HepG2 (cell line): ENCODE results near the gene LAMC1. TPM values are rescaled to one million over a fixed set of nuclear protein-coding genes. Genes with fewer than 3 reads are reported as not detected.

Experiments
- ATAC-seq: fragments of 200-7000 bp; cut with Tn5 transposase; 3 replicates; pipeline ENCODE4 v1.9.1; 2020; ENCODE audit warnings: mild to moderate bottlenecking, moderate library complexity
- BruUV-seq: library from RNA; stranded (reverse); fragments of 400-500 nt; replicated peaks from 2 replicates; lab custom pipeline; 2021; lab: Mats Ljungman, UMichigan
- CTCF ChIA-PET: fragments of 300-600 bp; formaldehyde crosslinking; extraction: SDS; loops from one replicate; lab custom pipeline; 2021; ENCODE audit warnings: low total read pairs, inconsistent platforms, low intra/inter-chr PET ratio; lab: Yijun Ruan, JAX
- POLR2A ChIA-PET: fragments of 350-600 bp; sonication (Branson Sonifier 250); formaldehyde crosslinking; loops from one replicate; lab custom pipeline; 2020; ENCODE audit warnings: antibody characterized with exemption, inconsistent platforms; lab: Yijun Ruan, JAX
- DNase-seq: peaks from one replicate; pipeline ENCODE4 v3.0.0-alpha.2; 2015; ENCODE audit warnings: low spot score
- FAIRE-seq: peaks from 3 replicates; lab custom pipeline; 2011; peaks lifted over from hg19 to GRCh38; lab: Jason Lieb, UNC
- H2AFZ ChIP-seq: one replicate; pipeline ENCODE4 v1.6.1; 2011; ENCODE audit warnings: low read length, inconsistent platforms
- H3K27ac ChIP-seq: fragments of 300-600 bp; 3 replicates; pipeline ENCODE4 v1.8.0; 2011; ENCODE audit warnings: mixed run types, mild to moderate bottlenecking, mixed read lengths, low read length, inconsistent platforms; ENCODE audit not compliant: insufficient read depth; ENCODE audit errors: extremely low read length
- H3K27me3 ChIP-seq, 2 experiments: fragments of 200-600 bp in 1 of 2; 2 replicates in 1 of 2; 3 replicates in 1 of 2; pipeline versions ENCODE4 v1.6.0 to v1.8.0; 2011; ENCODE audit warnings: low read length in 2 of 2, mild to moderate bottlenecking in 2 of 2, moderate library complexity in 2 of 2, inconsistent platforms in 1 of 2; ENCODE audit not compliant: insufficient read depth in 2 of 2, control insufficient read depth in 1 of 2
- H3K36me3 ChIP-seq, 2 experiments: fragments of 200-600 bp in 1 of 2; replicated peaks in 1 of 2; 2 replicates in 1 of 2; 3 replicates in 1 of 2; pipeline versions ENCODE4 v1.5.1 to v1.8.0; 2011; ENCODE audit warnings: low read length in 2 of 2, inconsistent platforms in 1 of 2; ENCODE audit not compliant: insufficient read depth in 2 of 2, control insufficient read depth in 1 of 2
- H3K4me1 ChIP-seq: 2 replicates; pipeline ENCODE4 v1.5.1; 2012; ENCODE audit warnings: low read length, inconsistent platforms; ENCODE audit not compliant: insufficient read depth
- H3K4me2 ChIP-seq: 2 replicates; pipeline ENCODE4 v1.6.0; 2011; ENCODE audit warnings: low read depth, low read length, inconsistent platforms
- H3K4me3 ChIP-seq, 3 experiments: fragments of 200-600 bp in 1 of 3; sonication (generic), shearing (Covaris generic) in 1 of 3; replicated peaks in 1 of 3; 2 replicates each; pipeline ENCODE4 v1.5.1; 2011 to 2016; ENCODE audit warnings: low read length in 3 of 3, inconsistent platforms in 2 of 3, low read depth in 2 of 3, mild to moderate bottlenecking in 2 of 3, control low read depth in 1 of 3, mixed read lengths in 1 of 3; ENCODE audit not compliant: insufficient read depth in 1 of 3
- H3K79me2 ChIP-seq: one replicate; pipeline ENCODE4 v1.6.1; 2011; ENCODE audit warnings: low read length, inconsistent platforms; ENCODE audit not compliant: insufficient read depth
- H3K9ac ChIP-seq: 2 replicates; pipeline ENCODE4 v1.6.0; 2011; ENCODE audit warnings: mild to moderate bottlenecking, low read depth, low read length, inconsistent platforms; ENCODE audit not compliant: insufficient read depth
- H3K9me3 ChIP-seq: 2 replicates; pipeline ENCODE4 v1.5.1; 2012; ENCODE audit warnings: mild to moderate bottlenecking, low read length
- H4K20me1 ChIP-seq: 2 replicates; pipeline ENCODE4 v1.6.0; 2011; ENCODE audit warnings: inconsistent platforms, mild to moderate bottlenecking, low read length, moderate library complexity; ENCODE audit not compliant: insufficient read depth
- AHR ChIP-seq: IDR thresholded peaks from 2 replicates; pipeline ENCODE4 v1.6.1; 2018; ENCODE audit warnings: missing genetic modification reagents, missing compliant biosample characterization
- ARNT ChIP-seq: fragments of 450-650 bp; IDR thresholded peaks from 2 replicates; pipeline ENCODE4 v1.6.1; 2017
- GPBP1L1 ChIP-seq: sonication (generic); formaldehyde crosslinking; IDR thresholded peaks from 2 replicates; pipeline ENCODE4 v1.5.0; 2020; ENCODE audit warnings: mild to moderate bottlenecking, missing genetic modification reagents
- IRF1 ChIP-seq: sonication (generic); formaldehyde crosslinking; IDR thresholded peaks from 2 replicates; pipeline ENCODE4 v1.4.0; 2020; ENCODE audit warnings: low read depth, mild to moderate bottlenecking, missing genetic modification reagents
- NAIF1 ChIP-seq: sonication (generic); formaldehyde crosslinking; IDR thresholded peaks from 2 replicates; pipeline ENCODE4 v1.5.0; 2020; ENCODE audit warnings: mild to moderate bottlenecking, missing genetic modification reagents, borderline replicate concordance
- NR2F6 ChIP-seq, 2 experiments: IDR thresholded peaks; 2 replicates each; pipeline ENCODE4 v1.6.1; 2016; ENCODE audit warnings: antibody characterized with exemption in 1 of 2, mild to moderate bottlenecking in 1 of 2
- RAD51 ChIP-seq: fragments of 450-650 bp; IDR thresholded peaks from 2 replicates; pipeline ENCODE4 v1.6.1; 2016; ENCODE audit warnings: borderline replicate concordance
- SP4 ChIP-seq: sonication (generic); formaldehyde crosslinking; IDR thresholded peaks from 2 replicates; pipeline ENCODE4 v1.8.1; 2023; ENCODE audit warnings: mild to moderate bottlenecking, missing genetic modification reagents
- THAP8 ChIP-seq: sonication (generic); formaldehyde crosslinking; IDR thresholded peaks from 2 replicates; pipeline ENCODE4 v1.5.1; 2020; ENCODE audit warnings: missing genetic modification reagents, mild to moderate bottlenecking, borderline replicate concordance
- TSC22D2 ChIP-seq: sonication (generic); formaldehyde crosslinking; IDR thresholded peaks from 2 replicates; pipeline ENCODE4 v1.5.1; 2020; ENCODE audit warnings: missing genetic modification reagents, mild to moderate bottlenecking, borderline replicate concordance
- ZBTB25 ChIP-seq: IDR thresholded peaks from 2 replicates; pipeline ENCODE4 v1.6.1; 2018; ENCODE audit warnings: missing genetic modification reagents
- ZBTB38 ChIP-seq: sonication (generic); formaldehyde crosslinking; IDR thresholded peaks from 2 replicates; pipeline ENCODE4 v1.5.1; 2020; ENCODE audit warnings: mild to moderate bottlenecking, missing genetic modification reagents
- ZKSCAN1 ChIP-seq: fragments of 150-350 bp; IDR thresholded peaks from 2 replicates; pipeline ENCODE4 v1.6.1; 2014; ENCODE audit warnings: low read length
- ZMYM4 ChIP-seq: sonication (generic); formaldehyde crosslinking; IDR thresholded peaks from 2 replicates; pipeline ENCODE4 v1.8.1; 2023; ENCODE audit warnings: mild to moderate bottlenecking, missing genetic modification reagents
- ZNF296 ChIP-seq: sonication (generic); formaldehyde crosslinking; conservative IDR thresholded peaks from 2 replicates; pipeline ENCODE4 v1.5.0; 2020; ENCODE audit warnings: mild to moderate bottlenecking, missing genetic modification reagents
- ZNF562 ChIP-seq: sonication (generic); formaldehyde crosslinking; IDR thresholded peaks from 2 replicates; pipeline ENCODE4 v1.8.0; 2022; ENCODE audit warnings: missing genetic modification reagents, borderline replicate concordance
- ZNF563 ChIP-seq: sonication (generic); formaldehyde crosslinking; IDR thresholded peaks from 2 replicates; pipeline ENCODE4 v1.8.0; 2022; ENCODE audit warnings: mild to moderate bottlenecking, moderate library complexity, missing genetic modification reagents
- ZNF775 ChIP-seq: sonication (generic); formaldehyde crosslinking; IDR thresholded peaks from 2 replicates; pipeline ENCODE4 v1.4.0; 2020; ENCODE audit warnings: missing genetic modification reagents, mild to moderate bottlenecking, moderate library complexity, borderline replicate concordance
- ZNF781 ChIP-seq: sonication (generic); formaldehyde crosslinking; IDR thresholded peaks from 2 replicates; pipeline ENCODE4 v1.5.1; 2020; ENCODE audit warnings: borderline replicate concordance, mild to moderate bottlenecking, missing genetic modification reagents; ENCODE audit errors: not compliant biosample characterization
- ZNF816 ChIP-seq: sonication (generic); formaldehyde crosslinking; IDR thresholded peaks from 2 replicates; pipeline ENCODE4 v1.8.0; 2022; ENCODE audit warnings: missing genetic modification reagents, mild to moderate bottlenecking, borderline replicate concordance
- WGBS: methylation state at CpG from one replicate; pipeline ENCODE4 v1.1.6; 2017; ENCODE audit warnings: low lambda C conversion rate; 5-methylcytosine and 5-hydroxymethylcytosine counted together
- in situ Hi-C: cut with HindIII; loops from 2 replicates; pipeline ENCODE4 v1.10.0; 2017; ENCODE audit warnings: low pct_unique_long_range_greater_than_20kb; ENCODE audit not compliant: extremely low pct_ligation_motif_present
- intact Hi-C: fragments of 100-400 bp; cut with micrococcal nuclease; formaldehyde crosslinking; loops from one replicate; pipeline ENCODE4 v1.10.0; 2022; ENCODE audit not compliant: unreplicated experiment
- polyA plus RNA-seq, 8 experiments: library from polyadenylated mRNA; depleted of rRNA in 3 of 8; stranded (reverse) in 7 of 8; unstranded in 1 of 8; fragments of >200 nt; fragmentation: Illumina TruSeq in 4 of 8; extraction: Trizol in 4 of 8; gene quantifications; 2 replicates each; pipeline versions ENCODE4 v1.2.1 to v1.2.3, GENCODE V29; 2011 to 2016; ENCODE audit warnings: low read depth in 4 of 8, missing spikeins in 1 of 8, mixed read lengths in 1 of 8; ENCODE audit not compliant: insufficient read depth in 1 of 8
- total RNA-seq, 5 experiments: library from RNA; depleted of rRNA; stranded (reverse); fragments of >200 nt; fragmentation: Illumina TruSeq; extraction: Trizol; gene quantifications; 2 replicates each; pipeline ENCODE4 v1.2.3, GENCODE V29; 2016; ENCODE audit warnings: low read depth in 1 of 5

The LAMC1 gene
- total and polyA plus RNA-seq, 2 of the 13 experiments (the other 11 are each of a cell fraction or from before 2014, with no cell fraction given), result 58.5 to 137 TPM

- TF ChIP-seq ZBTB25 (CRISPR knock-in tag) (no peak), GPBP1L1 (no peak)
Measured at GRCh38 chr1:183103147-183103546, 79.9 kb downstream of the LAMC1 start (continued).

- peaks cover 14 to 33% of the 10 kb centered on the region in 2 experiments; a peak in 4 of 5 replicates for H3K36me3 ChIP-seq
- no peak overlapping the region for H3K27ac ChIP-seq
Measured at GRCh38 chr1:183103577-183103976, 80.4 kb downstream of the LAMC1 start.

More at GRCh38 chr1:183103577-183103976, 80.4 kb downstream of the LAMC1 start:
- 94% methylated on average over 4 of the region's 4 CpGs for WGBS
- Histone ChIP-seq H3K79me2 (peaks cover 19% of the 10 kb centered on the region), H3K4me1 (peaks cover 22% of the 10 kb centered on the region), H3K4me2 (no peak overlapping the region), H2AFZ (no peak overlapping the region), H4K20me1 (no peaks in the 10 kb centered on the region), H3K27me3 (no peaks in the 10 kb centered on the region), H3K9me3 (no peaks in the 10 kb centered on the region), H3K4me3 (no peak overlapping the region), H3K9ac (no peak overlapping the region)
- BruUV-seq, result no TSS peak
- TF ChIP-seq TSC22D2 (CRISPR knock-in tag) (no peak), ZMYM4 (CRISPR knock-in tag) (no peak), ARNT (no peak), ZNF296 (CRISPR knock-in tag) (no peak), RAD51 (no peak), ZBTB38 (CRISPR knock-in tag) (no peak), NR2F6 (IDR thresholded peaks at IDR 0.05) (no peak), NR2F6 (CRISPR knock-in tag; IDR thresholded peaks at IDR 0.05) (no peak), AHR (no peak), ZNF775 (CRISPR knock-in tag) (no peak), ZKSCAN1 (no peak), THAP8 (CRISPR knock-in tag) (no peak), ZNF781 (no peak), NAIF1 (CRISPR knock-in tag) (no peak), ZNF562 (CRISPR knock-in tag) (no peak), SP4 (CRISPR knock-in tag) (no peak), IRF1 (CRISPR knock-in tag) (no peak), ZNF563 (CRISPR knock-in tag) (no peak), ZNF816 (CRISPR knock-in tag) (no peak)
- DNase-seq, result no peak
- FAIRE-seq, result no peak
- ATAC-seq, result no peak
- POLR2A ChIA-PET, result no interaction called here
- intact Hi-C loops (no loop called here), in situ Hi-C loops (no loop called here)
- CTCF ChIA-PET, result no interaction called here
